PC-9 (cell line): ENCODE data around the gene NCAN.

Experiments used
- EZH2 ChIP-seq: fragments of 200-600 bp; sonication (generic); IDR thresholded peaks from 2 replicates; pipeline ENCODE4 v1.8.0; 2017; ENCODE audit warnings: antibody characterized with exemption, low read depth
- TF ChIP-seq, protein P1 (sequence below): fragments of 200-600 bp; sonication (generic); conservative IDR thresholded peaks from 2 replicates; pipeline ENCODE4 v1.6.1; 2017; ENCODE audit warnings: mixed run types, antibody characterized with exemption, mild to moderate bottlenecking, moderate library complexity

DNA sequence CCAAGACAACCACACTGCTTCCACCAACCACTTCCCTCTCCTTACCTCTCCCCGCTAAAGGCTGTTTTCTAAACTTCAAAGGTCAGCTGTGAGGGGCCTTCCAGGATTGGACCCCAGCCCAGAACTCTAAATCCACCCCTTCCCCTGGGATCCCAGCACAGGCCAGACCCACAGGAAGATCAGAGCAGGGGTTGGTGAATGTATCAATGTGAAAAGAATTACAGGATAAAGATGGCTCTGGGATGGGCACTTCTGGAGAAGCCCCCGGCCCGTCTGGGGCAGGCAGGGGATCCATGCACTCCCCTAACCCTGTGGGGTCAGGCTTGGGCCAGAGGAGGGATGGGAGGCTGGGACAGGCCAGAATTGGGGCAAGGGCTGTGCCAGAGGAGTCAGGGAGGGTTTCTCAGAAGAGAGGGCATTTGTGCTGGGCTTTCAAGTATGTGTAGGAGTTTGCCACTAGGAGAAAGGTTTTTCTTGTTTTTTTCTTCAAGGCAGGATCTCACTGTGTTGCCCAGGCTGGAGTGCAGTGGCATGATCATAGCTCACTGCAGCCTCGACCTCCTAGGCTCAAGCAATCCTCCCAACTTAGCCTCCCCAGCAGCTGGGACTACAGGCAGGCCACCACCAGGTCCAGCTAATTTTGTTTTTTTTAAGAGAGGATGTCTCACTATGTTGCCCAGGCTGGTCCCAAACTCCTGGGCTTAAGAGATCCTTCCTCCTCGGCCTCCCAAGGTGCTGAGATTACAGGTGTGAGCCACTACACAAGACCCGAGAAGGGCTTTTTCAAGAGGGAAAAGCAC lies 40.7 kb upstream of the NCAN start:
- TF ChIP-seq, protein P1, sequence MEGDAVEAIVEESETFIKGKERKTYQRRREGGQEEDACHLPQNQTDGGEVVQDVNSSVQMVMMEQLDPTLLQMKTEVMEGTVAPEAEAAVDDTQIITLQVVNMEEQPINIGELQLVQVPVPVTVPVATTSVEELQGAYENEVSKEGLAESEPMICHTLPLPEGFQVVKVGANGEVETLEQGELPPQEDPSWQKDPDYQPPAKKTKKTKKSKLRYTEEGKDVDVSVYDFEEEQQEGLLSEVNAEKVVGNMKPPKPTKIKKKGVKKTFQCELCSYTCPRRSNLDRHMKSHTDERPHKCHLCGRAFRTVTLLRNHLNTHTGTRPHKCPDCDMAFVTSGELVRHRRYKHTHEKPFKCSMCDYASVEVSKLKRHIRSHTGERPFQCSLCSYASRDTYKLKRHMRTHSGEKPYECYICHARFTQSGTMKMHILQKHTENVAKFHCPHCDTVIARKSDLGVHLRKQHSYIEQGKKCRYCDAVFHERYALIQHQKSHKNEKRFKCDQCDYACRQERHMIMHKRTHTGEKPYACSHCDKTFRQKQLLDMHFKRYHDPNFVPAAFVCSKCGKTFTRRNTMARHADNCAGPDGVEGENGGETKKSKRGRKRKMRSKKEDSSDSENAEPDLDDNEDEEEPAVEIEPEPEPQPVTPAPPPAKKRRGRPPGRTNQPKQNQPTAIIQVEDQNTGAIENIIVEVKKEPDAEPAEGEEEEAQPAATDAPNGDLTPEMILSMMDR, result no peak
- no peak for TF ChIP-seq EZH2
